GM15510 (cell line): Measurements from ENCODE around the gene SMARCA1.

Experiments used
- POLR2A ChIP-seq: IDR thresholded peaks from 3 replicates; pipeline ENCODE4 v1.6.1; 2011; ENCODE audit warnings: borderline replicate concordance; ENCODE audit not compliant: insufficient read length; ENCODE audit errors: extremely low read depth

Gene SMARCA1

DNA sequence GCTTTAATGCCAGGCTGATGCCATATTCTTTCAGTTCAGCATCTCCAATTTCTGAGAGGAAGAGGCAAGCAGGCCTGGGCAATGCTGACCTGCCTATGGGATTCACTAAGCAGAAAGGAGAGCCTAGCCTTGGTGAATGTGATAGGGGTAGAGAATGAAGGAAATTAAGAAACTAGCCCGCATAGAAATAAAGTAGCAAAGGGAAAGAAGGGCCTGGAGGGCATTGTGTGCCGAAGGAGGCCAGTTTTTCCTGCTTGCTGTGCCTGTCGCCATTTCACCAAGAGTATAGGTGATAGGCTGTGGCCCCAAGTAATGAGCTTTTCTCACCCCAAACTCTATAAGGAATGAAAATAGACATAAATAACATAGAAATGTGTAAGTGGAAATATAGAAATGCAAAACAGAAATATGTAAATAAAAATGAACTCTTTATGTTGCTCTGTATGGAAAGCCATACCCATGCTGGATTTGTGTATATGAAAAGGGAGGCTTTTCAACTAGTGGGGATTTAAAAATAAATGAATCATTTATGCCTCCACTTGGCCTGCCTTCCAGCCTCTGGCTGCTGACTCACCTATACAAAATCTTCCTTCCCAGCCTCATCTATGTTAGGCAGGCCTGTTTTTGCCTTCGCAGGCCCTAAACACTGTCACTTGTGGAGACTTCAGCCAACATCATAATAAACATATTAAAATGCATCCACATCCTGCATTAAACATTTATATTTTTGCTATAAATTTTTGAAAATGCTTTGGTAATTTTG is 11.7 kb upstream of the SMARCA1 start:
- TF ChIP-seq POLR2A = no peak

DNA sequence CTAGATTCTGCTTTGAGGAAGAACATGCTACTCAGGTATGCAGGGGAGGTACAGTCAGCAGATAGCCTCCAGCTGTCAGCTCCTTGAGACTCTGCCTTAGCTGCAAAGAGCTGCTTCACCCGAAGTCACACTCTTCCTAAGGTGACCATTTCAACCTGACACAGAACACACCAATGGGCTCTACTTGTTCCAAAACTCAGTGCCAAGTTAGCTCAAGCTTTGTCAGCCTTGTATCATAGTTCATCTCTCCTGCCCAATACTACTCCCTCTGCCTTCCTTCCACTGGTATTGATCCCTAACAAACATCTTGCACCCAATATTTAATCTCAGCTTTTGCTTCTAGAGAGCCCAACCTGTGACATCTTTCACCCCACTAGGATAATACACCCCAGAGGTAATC is 7.8 kb upstream of the SMARCA1 start:
- TF ChIP-seq POLR2A = no peak

DNA sequence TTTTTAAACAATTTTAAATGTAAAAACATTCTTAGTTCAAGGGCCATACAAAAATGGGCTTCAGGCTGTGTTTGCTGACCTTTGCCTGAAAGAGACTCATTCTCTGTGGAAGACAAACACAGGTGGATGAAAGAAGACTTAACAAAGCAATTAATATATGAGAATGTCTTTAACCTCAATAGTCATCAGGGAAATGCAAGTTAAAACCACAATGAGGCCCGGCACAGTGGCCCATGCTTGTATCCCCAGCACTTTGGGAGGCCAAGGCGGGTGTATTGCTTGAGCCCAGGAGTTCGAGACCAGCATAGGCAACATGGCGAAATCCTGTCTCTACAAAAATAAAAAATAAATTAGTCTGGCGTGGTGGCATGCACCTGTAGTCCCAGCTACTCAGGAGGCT is 7.1 kb upstream of the SMARCA1 start:
- TF ChIP-seq POLR2A = no peak

DNA sequence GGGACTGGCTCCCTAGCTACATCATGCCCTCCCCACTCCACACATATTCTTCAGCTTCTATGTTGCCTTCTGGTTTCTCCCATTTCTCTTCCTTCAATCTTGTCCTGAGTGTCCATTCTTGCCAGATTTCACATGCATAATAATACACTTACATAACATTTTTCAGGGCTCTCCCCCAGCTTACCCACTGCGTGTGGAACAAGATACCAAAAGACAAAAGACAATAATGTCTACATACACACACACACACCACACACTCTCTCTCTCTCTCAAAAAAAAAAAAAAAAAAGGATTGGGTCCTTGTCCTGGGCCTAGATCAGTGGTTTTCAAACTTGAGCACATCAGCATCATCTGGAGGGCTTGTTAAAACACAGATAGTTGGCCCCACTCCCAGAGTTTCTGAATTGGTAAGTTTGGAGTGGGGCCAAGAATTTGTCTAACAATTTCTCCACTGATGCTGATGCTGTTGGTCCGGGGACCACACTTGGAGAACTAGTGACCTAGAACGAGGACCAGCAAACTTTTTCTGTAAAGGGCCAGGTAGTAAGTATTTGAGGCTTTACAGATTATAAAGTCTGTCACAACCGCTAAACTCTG is 6.5 kb upstream of the SMARCA1 start:
- no peak for TF ChIP-seq POLR2A

DNA sequence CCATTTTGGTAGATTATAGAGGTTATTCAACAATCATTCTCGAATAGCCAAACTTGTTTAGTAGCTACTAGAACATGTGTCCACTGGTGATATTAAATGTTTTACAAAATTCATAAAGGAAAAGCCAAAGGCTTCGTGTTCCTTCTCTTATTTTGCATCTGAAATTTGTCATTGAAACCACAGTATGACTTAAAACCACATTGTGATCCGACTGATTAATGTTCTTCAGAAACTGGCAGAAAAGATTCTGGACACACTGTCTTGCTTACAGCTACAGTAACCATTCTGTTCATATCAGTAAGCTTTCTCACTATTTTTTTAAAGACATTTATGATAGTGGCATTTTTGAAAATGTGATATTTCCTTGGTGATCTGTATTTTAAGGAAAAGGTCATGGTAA is 2.6 kb upstream of the SMARCA1 start:
- no peak for TF ChIP-seq POLR2A

DNA sequence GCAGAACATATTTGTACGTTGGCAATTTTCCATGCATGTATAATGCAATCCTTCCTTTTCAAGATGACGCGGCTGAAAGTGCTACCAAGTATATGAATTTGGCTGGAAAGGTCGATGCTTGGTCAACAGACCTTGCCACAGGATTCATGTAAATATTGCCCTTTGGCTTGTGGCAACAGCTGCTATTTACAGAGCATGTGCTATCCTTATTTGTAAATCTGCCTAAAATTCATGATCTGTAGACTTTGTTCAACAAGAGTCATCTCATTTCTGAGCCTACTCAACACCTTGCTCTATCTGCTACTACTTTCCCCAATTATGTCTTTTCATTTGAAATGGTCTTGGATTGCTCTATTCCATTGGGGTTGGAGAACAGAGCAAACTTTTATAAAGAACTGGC is 1.9 kb upstream of the SMARCA1 start:
- TF ChIP-seq POLR2A = no peak

DNA sequence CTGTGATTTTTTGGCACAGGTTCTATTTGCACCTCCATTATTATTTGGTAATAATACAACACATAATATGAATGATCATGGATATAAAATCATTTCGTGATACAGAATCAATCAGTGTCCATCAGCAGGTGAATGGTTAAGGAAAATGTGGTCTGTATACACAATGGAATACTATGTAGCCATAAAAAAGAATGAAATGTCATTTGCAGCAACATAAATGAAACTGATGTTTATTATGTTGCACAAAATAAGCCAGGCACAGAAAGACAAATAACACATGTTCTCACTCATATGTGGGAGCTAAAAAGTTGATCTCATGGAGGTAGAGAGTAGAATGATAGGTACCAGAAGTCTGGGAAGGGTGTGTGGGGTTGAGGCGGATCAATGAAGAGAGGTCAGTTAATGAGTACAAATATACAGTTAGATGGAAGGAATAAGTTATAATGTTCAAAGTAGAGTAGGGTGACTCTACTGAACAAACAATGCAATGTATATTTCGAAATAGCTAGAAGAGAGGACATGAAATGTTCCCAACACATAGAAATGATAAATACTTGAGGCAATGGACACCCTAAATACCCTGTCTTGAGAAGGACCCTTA is 1.1 kb upstream of the SMARCA1 start:
- TF ChIP-seq POLR2A = no peak

DNA sequence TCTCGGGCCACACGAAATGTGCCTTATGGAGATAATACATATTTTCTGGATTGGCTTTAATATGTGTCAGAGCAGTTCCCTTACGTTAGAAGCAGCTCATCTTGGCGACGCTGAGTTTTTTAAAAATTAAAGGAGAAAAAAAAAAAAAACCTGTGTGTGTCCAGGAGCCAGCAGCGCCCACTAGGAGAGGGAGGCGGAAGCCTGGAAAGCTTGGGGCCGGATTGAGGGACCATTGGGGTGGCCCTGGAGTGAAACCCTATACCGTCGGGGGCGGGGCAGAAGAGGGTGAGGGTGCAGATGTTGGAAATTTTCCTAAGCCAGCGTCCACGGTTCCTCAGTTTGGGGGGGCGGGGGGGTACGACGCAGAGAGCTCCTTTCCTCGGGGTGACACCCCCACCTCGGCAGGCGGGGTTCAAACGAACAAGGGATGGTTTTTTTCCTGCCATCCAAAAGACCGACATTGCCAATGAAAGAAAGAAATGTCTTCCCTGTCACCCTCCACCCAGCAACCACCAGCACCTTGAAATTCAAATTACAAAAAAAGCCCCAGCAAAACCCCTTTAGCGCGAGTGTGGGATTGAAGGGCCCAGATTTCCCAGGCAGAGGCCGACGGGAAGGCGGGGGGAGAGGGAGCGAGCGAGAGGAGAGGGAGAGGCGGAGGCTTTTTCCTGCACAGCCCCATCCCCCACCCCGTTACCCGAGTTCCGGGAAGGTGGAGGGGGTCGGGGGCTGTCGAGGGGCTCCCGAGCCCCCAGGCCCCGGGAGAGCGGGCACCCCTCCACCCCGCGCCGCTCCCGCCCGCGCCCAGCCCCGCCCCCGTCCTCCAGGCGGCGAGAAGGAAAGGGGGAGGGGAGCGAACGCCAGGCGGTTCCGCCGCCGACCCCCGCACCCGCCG is 859 bp downstream of the SMARCA1 start:
- TF ChIP-seq POLR2A = no peak

DNA sequence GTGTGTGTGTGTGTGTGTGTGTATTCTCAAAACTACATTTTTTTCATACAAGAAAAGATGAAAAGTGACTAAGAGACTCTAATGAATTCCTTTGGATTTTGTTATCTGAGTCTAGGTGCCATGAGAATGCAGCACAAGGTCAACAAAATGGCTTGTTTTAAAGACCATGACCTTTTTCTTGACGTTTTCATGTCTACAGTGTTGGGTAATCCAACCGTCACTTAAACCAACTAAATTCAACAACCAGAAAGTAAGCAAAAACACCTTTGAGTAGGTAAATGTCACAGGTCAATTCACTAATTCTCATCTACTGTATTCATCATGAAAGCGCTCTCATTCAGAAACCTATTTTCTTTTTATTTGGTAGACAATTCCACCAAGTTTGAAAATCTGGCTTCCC is 3.1 kb downstream of the SMARCA1 start:
- TF ChIP-seq POLR2A = no peak

DNA sequence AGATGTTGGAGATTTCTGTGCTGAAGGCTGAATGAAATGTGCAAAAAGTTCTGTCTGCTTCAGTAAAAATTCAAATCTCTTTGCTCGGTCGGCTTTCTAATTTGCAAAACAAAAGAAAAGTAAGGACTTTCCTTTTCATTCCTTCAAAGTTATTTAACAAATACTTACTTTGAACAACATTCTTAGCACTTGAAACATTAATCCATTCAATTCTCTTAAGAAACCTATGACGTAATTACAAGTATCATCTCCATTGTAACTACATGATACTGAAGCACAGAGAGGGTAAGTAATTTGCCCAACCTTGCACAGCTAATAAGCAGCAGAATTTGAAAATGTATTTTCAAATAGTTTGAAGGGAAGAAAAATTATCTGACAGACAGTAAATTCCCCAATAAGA is 6.9 kb downstream of the SMARCA1 start:
- TF ChIP-seq POLR2A = no peak

DNA sequence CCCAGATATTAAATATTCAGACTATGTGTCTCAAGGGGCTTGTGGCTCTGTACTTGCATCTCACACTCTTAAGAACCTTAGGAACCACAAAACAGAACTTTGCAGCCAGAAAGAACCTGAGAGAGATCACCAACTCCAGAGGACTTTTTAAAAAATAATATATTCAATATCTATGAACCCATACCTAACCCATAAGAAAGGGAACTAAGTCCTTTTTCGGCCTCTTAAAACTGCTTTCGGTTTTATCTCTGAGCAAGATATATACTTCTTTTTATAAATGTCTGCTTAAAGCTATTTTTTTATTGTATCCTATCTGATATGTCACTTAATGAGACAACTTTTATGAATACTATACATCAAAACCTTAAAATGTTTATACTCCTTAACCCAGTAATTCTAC is 10.9 kb downstream of the SMARCA1 start:
- no peak for TF ChIP-seq POLR2A

DNA sequence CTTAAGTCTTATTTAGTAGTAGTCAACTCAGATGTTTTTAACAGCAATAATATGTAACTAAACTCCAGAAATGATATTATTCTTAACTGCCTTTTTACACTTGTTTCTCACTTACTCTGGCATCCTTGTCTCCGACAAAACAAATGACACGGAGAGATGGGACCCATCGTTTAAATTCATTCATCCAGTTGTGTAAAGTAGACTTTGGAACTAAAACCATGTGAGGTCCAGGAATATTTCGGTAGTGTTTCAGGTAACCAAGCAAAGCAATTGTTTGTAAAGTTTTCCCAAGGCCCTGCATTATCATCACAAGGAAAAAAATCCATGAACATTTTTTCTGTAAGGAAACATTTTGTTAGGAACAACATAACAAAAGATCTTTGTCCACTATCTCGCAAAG is 11.6 kb downstream of the SMARCA1 start:
- TF ChIP-seq POLR2A = no peak

DNA sequence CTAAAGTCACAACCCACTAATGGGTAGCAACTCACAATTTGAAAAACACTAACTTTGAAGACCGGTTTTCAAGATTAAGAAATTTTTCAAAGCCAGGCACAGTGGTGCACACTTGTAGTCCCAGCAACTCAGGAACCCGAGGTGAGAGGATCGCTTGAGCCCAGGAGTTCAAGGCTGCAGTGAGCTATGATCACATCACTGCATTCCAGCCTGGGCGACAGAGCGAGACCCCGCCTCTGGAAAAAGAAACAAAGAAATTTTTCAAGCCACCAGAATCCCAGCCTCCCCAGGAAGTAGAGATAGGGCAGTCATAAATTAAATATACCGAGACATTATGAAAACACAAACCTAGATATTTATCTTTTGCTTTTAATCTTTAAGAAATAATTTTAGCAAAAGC is 13.0 kb downstream of the SMARCA1 start:
- TF ChIP-seq POLR2A = no peak

DNA sequence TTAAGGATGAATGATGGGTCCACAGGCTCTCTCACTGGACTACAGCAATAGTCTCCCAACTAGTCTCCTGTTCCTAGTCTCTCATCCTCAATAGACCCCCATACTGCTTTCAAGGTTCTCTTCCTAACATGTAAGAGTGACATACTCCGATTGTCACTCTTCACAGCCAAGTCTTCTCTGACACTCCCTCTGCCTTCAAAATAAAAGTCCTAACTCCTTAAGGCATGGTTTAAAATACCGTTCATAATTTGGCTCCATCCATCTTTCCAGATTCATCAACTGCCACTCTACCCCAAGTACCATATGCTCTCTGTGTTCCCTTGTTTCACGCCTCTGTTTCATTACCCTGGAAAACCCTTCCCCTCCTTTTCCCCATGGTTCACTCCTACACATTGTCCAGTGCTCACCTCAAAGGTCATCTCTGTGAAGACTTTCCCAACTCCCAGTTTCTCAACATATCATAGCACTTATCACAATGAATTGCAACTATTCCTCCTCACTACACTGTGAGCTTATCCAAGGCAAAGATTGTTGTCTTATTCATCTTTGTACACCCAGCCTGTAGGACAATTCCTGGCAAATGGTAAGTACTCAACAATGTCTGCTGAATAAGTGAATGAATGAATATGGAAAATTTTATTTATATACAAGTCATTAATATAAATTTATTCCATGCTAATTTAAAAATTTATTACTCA is 26.0 kb downstream of the SMARCA1 start:
- no peak for TF ChIP-seq POLR2A

DNA sequence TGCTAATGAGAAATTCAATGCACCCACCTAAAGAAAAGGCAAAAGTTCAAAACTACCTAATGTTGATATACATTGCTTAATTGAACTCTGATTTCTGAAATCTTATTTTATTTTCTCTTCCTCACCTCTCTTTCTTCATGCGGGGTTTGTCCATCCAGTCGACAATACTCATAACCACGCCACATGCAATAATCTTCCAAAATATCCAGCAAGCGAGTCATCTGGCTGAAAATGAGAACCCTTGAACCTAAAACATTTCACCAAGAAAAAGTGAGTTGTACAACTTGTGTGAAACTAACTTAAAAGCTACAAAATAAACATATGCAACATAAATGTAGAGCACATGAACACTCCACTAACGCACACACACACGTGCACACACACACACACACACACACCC is 26.7 kb downstream of the SMARCA1 start:
- TF ChIP-seq POLR2A = no peak

DNA sequence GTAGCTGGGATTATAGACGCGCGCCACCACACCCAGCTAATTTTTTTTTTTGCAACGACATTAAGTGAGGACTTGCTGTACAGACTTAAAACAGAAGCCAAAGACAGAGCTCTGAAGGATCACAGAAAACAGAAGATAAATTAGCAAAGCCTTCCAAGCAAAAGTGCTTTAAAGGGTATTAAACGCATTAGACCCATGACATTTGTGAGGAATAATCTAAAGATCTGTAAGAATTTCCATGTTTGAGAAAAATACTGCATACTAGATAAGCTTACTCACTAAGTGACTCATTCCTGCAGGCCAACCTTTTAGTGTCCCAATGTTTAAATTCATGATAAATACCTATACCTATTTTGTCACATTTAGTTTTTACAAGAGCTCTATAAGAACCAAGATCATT is 27.4 kb downstream of the SMARCA1 start:
- TF ChIP-seq POLR2A = no peak

DNA sequence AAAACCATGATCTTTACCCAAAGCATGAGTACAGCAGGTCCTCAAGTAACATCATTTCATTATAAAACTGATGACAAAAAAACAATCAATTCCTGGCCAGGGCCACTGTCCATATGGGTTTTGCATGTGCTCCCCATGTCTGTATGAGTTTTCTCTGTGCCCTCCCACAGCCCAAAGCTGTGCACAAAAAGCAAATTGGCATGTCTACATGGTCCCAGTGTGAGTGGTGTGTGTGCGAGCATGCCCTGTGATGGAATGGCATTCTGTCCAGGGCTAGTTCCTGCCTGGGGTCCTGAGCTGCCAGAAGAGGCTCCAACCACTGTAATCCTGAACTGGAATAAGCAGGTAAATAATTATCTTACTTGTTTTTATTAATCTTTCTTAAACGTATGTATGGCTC is 28.4 kb downstream of the SMARCA1 start:
- TF ChIP-seq POLR2A = no peak
